HG03064 (cell line): Measurements from ENCODE around the gene CCDC43.
"Not testable (repeated sequence)": the region's sequence is repeated elsewhere in the genome, so short reads cannot be mapped to it uniquely, and the experiment has no call there.

Experiments used
- ATAC-seq: cut with Tn5 transposase; IDR thresholded peaks from one replicate; pipeline ENCODE4 v1.9.1; 2021; ENCODE audit warnings: low read depth; ENCODE audit not compliant: unreplicated experiment

CCDC43 gene, protein sequence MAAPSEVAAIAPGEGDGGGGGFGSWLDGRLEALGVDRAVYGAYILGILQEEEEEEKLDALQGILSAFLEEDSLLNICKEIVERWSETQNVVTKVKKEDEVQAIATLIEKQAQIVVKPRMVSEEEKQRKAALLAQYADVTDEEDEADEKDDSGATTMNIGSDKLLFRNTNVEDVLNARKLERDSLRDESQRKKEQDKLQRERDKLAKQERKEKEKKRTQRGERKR

DNA sequence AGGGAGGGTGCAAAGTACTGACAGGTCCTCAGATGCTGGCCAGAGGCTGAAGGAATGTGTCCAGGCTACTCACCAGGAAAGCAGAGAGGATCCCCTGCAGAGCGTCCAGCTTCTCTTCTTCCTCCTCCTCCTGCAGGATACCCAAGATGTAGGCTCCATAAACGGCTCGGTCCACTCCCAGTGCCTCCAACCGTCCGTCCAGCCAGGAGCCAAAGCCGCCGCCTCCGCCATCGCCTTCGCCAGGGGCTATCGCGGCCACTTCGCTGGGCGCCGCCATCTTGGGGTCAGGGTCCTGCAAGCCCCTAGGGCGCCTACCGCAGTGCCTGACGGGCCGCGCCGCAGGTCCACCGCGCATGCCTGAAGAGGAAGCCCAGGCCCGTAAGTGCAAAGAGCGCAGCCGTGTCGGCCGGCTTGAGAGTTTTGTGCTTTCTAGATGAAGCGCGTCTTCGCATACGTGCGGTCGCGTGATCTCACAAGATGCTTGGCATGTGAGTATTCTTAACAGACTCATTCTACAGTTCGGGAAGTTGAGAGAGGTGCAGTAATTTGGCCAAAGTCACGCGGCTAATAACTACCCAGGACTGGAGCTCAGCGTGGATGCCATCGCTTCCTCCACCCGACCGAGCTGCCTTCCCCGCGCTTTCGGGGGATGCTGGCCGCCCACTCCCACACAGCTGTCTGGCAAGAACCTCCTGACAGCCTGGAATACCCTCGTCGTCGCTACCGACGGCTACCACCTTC, at the start of gene CCDC43:
Gene CCDC43 (minus strand): TSS at position 300 of the 741 bp plus-strand sequence. CDS start 23 bp downstream, at position 277.
- ATAC-seq, result peak; percentile 82

DNA sequence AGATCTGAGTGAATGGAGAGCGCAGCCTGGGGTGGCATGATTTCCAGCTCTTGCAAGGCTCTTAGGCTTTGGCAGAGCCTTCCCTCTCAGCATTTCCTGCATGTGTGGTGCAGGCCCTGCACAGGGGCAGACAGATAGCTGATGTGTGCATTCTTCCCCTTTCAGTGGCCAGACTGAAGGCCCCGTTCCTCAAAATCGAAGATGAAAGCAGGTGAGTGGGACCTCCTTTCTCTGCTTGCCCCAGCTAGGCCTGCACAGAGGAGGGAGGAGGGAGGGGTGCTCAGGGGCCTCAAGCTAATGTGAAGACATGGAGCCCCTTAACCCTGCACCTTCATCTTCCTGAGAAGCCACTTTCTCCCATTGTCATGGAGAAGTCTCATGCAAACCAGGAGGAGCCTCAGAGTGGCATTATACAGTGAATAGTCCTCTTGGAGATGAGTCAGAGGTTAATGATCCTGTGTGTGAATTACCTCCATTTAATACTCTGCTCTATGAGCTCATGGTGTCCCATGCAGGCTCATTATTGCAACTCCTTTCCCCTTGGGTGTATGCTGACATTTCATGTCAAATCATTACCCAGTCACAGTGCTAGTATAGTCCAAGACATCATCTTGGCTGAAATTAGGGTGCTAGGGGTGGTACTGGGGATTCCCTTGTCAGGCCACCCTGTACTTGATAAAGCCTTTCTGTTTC, 48.8 kb upstream of the CCDC43 start:
- no peak for ATAC-seq

DNA sequence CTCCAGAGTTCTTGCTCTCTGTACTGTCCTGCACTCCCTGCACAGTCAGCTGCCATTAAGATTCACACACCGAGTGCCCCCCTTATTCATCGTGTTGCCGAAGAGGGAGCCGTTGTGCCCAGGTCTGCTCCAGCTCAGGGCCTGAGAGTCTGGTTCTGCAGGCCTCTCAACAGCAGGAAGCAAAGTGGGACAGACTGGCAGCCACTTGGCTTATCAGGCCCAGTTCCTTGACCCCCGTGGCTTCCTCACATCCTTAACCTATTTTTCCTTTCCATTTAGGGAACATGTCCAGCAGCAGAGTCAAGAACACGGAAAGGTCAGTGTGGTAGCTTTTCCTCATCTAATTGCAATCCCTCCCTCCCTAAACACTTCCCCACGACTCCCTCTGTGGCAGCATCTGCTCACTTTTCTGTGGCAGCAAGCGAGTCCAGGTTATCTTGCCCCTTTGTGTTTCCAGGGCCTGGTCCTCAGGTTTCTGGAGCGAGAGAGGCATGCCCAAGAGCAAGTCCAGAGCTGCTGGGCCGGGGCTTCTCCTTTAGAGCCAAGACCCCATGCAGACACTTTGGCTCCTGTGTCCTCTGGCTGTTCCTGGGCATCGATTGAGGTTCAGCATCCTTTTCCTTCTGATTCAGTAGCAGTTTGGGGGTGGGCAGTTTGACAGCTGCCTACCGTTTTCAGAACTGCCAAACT, 47.1 kb upstream of the CCDC43 start:
- ATAC-seq, result no peak

DNA sequence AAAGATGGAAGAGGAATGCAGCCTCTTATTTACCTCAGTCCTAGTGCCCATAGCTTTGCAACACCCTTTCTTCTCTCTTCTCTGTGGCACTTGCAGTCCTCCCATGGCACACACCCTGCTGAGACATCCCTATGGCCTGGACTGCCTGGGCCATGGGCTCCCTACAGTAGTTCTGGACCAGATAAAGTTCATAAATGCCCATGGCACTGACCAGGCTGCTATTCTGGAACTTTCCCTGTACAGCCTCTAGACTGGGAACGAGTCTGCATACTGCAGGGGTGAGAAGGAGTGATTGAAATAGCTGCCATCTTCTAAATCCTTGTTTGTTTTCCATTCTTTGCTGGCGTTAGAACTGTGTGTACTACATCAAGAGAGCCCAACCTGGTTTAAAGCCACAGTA, 44.7 kb upstream of the CCDC43 start:
- ATAC-seq, result no peak

DNA sequence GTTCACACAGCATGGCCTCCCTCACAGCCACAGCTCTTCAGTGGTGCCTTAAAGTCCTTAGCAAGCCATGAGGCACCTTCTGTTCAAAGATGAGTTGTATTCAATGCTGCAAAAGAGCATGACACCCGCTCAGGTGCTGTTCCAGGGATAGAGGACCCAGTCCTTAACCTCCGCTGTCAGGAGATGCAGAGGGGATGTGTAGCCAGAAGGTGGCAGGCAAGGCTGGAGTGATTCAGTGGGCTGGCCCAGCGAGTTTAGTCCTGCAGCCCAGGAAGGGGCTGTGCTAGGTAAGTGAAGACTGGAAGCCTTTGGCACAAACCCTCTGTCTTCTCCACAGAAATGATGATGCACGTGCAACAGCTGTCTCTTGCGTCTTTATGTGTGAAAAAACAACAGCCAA, 44.2 kb upstream of the CCDC43 start:
- no peak for ATAC-seq

DNA sequence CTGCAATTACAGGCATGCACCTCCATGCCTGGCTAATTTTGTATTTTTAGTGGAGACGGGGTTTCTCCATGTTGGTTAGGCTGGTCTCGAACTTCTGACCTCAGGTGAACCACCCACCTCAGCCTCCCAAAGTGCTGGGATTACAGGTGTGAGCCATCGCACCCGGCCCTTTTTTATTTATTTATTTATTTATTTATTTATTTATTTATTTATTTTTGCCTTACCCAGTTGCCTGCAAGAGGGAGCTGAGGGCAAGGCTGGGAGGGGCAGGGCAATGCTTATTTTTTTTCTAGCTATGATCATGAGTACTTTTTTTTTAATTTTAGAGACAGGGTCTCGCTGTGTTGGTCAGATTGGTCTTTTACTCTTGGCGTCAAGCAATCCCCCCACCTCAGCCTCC, 36.5 kb upstream of the CCDC43 start:
- not testable (repeated sequence) for ATAC-seq

DNA sequence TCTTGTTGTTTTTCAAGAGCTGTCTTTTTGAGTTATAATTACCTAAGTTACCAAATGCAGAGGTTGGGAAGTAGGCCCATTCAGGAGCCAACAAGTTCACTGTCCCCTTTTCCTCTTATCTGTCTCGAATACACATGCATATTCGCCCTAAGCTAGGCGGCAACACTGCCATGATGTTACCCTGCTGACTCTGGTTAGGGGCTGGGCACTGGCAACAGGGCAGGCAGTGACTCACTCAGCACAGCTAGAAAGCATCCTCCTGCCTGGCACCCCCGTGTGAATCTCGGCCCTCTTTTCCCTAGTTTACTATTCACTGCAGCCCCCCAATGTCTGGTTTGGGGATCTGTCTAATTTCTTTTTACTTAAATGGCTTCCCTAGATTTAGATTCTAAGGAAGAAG, 32.7 kb upstream of the CCDC43 start:
- ATAC-seq, result no peak

DNA sequence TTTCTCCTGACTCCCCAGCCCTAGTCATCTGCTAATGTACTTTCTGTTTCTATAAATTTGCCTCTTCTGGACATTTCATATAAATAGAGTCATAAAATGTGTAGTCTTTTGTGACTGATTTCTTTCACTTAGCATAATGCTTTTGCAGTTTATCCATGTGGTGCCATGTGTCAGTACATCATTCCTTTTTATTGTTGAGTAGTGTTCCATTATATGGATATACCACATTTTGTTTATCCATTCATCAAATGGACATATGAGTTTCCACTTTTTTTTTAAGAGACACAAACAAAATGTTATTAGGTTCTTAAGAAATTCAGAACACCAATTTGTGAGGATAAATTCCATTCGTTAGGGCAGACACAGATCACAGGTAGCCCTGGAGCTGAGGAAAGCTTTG, 29.9 kb upstream of the CCDC43 start:
- no peak for ATAC-seq

DNA sequence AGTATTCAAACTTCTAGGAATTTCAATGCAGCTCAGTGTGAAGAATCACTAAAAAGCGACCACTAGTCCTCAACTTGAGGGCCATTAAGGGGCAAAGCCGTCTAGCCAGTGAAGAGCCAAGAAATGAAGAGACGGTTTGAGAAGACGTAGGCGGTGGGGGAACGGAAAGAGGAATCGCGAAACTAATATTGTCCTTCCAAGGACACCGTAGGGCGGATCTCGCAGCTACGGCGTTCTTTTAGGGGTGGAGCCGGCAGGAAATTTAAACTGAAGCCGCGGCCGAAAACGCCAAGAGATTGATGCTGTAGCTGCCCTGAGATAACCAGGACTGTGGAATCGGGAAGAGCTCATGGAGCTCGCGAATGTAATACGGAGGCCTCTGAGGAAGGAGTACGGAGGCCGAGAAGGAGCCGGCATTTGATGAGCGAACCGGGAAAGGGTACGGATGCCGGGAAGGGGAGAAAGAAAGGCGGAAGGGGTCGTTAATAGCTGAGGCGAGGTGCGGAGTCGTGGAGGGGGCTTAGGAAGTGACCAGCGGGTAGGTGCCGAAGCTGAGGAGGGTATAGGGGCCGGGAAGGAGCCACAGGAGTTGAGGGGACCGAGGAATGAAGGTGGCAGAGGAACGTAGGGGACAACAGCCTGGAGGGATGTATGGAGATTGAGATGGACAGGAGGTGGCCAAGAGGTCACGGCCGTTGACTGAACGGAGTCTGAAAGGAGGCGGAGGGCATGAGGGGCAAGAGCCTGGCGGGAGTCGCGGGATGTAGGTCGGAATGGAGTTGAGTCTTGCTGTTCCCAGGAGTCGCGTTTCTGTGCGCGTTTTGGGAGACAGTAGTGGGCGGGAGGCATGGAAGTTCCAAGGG, 19.1 kb upstream of the CCDC43 start, which contains the start of gene DBF4B:
Gene DBF4B (plus strand): TSS at position 265 of the 863 bp plus-strand sequence. CDS start 156 bp downstream, at position 421.
- ATAC-seq, result no peak

DNA sequence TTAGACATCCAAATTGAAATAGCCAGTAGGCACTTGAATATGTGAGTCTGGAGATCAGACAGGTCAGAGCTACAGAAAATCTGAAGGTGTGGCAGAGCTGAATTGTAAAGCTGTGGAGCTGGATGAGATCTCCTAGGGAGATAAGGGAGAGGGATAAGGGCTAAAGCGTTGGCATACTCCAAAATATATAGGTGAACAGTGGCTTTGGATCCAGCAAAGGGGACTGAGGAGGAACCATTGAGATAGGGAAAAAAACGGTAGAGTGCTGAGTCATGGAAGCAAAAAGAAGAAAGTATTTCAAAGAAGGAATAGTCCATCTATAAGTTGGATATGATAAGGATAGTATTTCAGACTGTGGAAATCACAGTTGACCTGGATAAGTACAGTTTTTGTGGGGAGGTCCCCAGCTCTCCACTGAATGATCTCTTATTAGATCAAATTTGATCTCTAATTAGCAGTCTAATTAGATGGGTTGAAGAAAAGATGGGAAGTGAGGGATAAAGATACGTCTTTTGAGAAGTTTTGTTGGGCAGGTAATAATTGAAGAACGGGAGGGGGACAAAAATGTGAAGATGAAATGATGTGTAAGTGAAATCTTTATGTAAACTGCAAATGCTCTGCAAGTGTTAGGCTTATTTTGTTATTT, 18.3 kb upstream of the CCDC43 start:
- no peak for ATAC-seq

DNA sequence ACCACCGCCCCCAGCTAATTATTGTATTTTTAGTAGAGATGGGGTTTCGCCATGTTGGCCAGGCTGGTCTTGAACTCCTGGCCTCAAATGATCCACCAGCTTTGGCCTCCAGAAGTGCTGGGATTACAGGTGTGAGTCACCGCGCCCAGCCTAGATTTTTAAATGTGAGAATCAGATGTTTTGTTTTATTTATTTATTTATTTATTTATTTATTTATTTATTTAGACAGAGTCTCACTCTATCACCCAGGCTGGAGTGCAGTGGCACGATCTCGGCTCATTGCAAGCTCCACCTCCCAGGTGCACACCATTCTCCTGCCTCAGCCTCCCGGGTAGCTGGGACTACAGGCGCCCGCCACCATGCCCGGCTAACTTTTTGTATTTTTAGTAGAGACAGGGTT, 10.7 kb upstream of the CCDC43 start:
- not testable (repeated sequence) for ATAC-seq

DNA sequence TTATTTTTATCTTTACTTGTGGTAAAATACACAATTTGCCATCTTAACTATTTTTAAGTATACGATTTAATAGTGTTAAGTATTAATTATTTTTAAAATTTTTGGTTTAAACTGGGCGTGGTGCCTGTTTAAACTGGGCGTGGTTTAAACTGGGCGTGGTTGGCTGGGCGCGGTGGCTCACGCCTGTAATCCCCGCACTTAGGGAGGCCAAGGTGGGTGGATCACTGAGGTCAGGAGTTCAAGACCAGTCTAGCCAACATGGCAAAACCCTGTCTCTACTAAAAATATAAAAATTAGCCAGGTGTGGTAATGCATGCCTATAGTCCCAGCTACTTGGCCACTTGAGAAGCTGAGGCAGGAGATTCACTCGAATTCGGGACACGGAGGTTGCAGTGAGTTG, 4.0 kb upstream of the CCDC43 start:
- no peak for ATAC-seq

DNA sequence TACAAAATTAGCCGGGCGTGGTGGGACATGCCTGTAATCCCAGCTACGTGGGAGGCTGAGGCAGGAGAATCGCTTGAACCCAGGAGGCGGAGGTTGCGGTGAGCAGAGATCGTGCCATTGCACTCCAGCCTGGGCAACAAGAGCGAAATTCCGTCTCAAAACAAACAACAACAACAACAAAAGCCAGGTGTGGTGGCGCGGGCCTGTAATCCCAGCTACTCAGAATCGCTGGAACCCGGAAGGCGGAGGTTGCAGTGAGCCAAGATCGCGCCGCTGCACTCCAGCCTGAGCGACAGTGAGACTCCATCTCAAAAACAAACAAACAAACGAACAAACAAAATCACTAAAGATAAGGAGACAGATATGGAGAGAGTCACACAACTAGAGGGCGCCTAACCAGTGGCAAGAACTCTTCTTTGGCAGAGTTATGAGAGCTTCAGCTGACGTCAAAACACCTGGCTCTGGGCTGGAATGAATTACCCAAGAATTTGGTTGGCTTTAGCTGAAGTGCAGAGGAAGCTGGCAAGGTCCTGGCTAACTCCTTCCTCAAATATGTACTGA, 1.2 kb upstream of the CCDC43 start:
- not testable (repeated sequence) for ATAC-seq

DNA sequence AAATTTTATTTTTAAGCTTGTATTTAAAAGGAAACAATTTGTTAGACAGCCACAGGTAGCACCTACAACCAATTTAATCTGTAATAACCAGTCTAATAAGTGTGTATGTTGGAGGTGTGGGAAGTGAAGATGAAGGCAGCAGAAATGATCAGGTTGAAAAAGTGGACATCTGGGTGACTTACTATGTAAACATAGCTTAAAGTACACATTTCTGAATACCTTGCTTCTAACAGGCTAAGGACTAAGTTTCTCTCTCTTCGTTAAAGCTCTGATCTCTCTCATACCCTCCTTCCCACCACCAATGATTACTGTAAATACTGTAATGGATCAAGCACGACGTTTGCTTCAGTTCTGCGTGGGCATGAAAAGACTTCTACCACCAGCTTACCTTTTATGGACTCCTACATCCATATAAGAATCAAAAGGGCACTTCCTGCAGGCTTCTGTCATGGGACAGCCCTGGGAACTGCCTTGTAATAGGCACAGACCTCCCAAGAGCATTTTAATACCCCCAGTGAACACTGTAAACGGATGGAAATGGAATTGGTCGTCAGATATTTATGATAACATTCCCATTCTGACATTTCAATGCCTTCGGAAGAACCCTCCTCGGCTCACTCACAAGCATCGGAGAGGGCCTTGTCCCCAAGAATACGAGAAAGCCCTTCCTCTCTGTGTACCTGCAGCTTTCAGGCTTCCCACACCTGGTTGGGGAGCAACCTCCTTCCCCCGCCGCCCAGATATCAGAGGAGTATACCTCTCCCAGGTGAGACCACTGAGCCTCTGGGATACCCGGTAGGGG, 700 bp downstream of the CCDC43 start:
- no peak for ATAC-seq

DNA sequence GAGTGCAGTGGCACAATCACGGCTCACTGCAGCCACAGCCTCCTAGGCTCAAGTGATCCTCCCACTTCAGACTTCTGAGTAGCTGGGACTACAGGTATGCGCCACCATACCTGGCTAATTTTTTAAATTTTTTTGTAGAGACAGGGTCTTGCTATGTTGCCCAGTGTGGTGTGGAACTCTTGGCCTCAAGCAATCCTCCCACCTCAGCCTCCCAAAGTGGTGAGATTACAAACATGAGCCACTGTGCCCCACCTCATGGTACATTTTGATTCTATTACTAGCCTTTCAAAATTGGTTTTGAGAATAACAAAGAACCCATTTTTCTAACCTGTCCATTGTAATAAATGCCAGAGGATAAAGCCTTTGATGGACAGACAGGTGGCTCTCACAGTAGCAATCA, 1.4 kb downstream of the CCDC43 start:
- no peak for ATAC-seq

DNA sequence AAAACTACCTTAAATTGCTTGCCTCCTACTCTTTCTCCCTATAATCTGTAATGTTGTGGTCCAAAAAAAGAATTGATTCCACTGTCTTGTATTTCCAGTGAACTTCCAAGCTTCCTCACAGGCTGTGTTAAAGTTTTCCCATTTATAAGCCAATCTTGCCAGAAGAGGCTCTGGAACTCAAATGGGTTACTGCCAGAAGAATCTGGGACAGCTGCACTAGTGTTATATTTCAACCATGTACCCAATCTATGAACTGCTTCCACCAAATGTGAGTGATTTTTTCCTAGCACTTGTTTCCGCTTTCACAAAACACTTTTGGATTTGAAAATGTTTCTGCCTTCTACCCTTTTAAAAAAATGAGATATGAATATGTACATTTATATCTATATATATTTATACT, 1.8 kb downstream of the CCDC43 start:
- ATAC-seq, result no peak

DNA sequence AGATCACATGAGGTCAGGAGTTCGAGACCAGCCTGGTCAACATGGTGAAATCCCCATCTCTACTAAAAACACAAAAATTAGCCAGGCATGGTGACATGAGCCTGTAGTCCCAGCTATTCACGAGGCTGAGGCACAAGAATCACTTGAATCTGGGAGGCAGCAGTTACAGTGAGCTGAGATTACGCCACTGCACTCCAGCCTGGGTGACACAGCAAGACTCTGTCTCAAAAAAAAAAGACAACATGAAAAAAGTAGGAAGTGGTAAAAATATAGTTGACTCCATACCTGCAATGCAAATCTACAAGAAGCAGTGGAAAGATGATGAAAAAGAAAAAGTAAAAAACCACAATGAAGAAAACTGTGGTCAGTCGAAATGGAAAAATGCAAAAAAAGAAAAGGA, 6.3 kb downstream of the CCDC43 start:
- ATAC-seq, result not testable (repeated sequence)

DNA sequence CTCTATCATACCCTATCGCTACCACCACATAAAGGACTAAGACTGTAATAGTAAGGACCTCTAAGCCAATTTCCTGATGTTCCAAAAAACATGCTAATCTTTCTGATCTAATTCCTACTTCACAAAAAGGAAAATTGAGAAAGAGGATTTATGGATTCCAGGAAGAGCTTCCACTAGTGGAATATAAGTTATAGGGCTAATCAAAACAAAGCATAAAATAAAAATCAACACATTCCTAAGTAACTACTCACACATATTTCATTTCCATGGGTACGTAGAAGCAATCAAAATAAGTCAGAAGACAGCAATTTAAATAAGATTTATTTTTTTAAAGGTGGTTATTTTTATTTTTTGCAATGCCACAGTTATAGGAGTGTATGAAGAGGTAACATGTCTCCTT, 12.4 kb downstream of the CCDC43 start:
- no peak for ATAC-seq
